ENCODE results near the gene ASPM. TPM values are rescaled to one million over a fixed set of nuclear protein-coding genes. Genes with fewer than 3 reads are reported as not detected.

Gene ASPM
- total and polyA plus RNA-seq, 7 donors = 0.03 to 0.24 (median 0.12) TPM; not detected in 1

GRCh38 chr1:197096137-197096536, 50.3 kb downstream of the ASPM start:
- TF ChIP-seq CTCF (IDR thresholded peaks at IDR 0.05) = no peak
- Histone ChIP-seq H3K9me3 (no peaks in the 10 kb centered on the region), H3K4me3 (no peak overlapping the region), H3K27me3 (ENCODE audit: insufficient read depth in 3 of 3, low read length in 2 of 3) (no peaks in the 10 kb centered on the region), H3K36me3 (ENCODE audit: insufficient read depth in 1 of 2, low read depth in 1 of 2) (no peaks in the 10 kb centered on the region), H3K4me1 (no peaks in the 10 kb centered on the region), H3K27ac (no peak overlapping the region)
- ATAC-seq (no peak), DNase-seq (no peak)
- 89 to 95% (median 92%) methylated on average over 1 of the region's 1 CpG for WGBS, 3 donors
- intact Hi-C loops (cut with DNase I) = no loop called here

GRCh38 chr1:197093226-197093885, 53.1 kb downstream of the ASPM start:
- TF ChIP-seq CTCF (IDR thresholded peaks at IDR 0.05) = no peak
- no peak overlapping the region for H3K4me3 ChIP-seq
- intact Hi-C loops (cut with DNase I) = no loop called here
- H3K27ac ChIP-seq = no peak overlapping the region
- H3K4me1 ChIP-seq = no peaks in the 10 kb centered on the region
- 97 to 99% (median 98%) methylated on average over 4 of the region's 4 CpGs for WGBS, 3 donors
- no peaks in the 10 kb centered on the region for H3K9me3 ChIP-seq
- H3K27me3 ChIP-seq (ENCODE audit: insufficient read depth in 3 of 3, low read length in 2 of 3) = no peaks in the 10 kb centered on the region
- no peaks in the 10 kb centered on the region for H3K36me3 ChIP-seq (ENCODE audit: insufficient read depth in 1 of 2, low read depth in 1 of 2)
- DNase-seq = no peak
- no peak for ATAC-seq

GRCh38 chr1:197092491-197093023, 53.9 kb downstream of the ASPM start:
- WGBS, 3 donors = 97 to 100% (median 100%) methylated on average over 1 of the region's 1 CpG
- Histone ChIP-seq H3K27ac (no peak overlapping the region), H3K4me1 (no peaks in the 10 kb centered on the region), H3K27me3 (ENCODE audit: insufficient read depth in 3 of 3, low read length in 2 of 3) (no peaks in the 10 kb centered on the region), H3K4me3 (no peak overlapping the region), H3K9me3 (no peaks in the 10 kb centered on the region), H3K36me3 (ENCODE audit: insufficient read depth in 1 of 2, low read depth in 1 of 2) (no peaks in the 10 kb centered on the region)
- DNase-seq (no peak), ATAC-seq (no peak)
- TF ChIP-seq CTCF (IDR thresholded peaks at IDR 0.05) = no peak
- intact Hi-C loops (cut with DNase I) = no loop called here

GRCh38 chr1:197083474-197083873, 63.0 kb downstream of the ASPM start:
- DNase-seq (no peak), ATAC-seq (no peak)
- Histone ChIP-seq H3K4me1 (no peaks in the 10 kb centered on the region), H3K27me3 (ENCODE audit: insufficient read depth in 3 of 3, low read length in 2 of 3) (no peaks in the 10 kb centered on the region), H3K9me3 (no peaks in the 10 kb centered on the region), H3K36me3 (ENCODE audit: insufficient read depth in 1 of 2, low read depth in 1 of 2) (no peaks in the 10 kb centered on the region), H3K4me3 (no peak overlapping the region), H3K27ac (no peak overlapping the region)
- no peak for TF ChIP-seq CTCF (IDR thresholded peaks at IDR 0.05)
- intact Hi-C loops (cut with DNase I) = no loop called here

Measured in psoas muscle (tissue), 8 donors.